WTC11 (cell line): ENCODE data around the gene CXCL12. TPM values are rescaled to one million over a fixed set of nuclear protein-coding genes. Genes with fewer than 3 reads are reported as not detected.

ENCODE experiments used
- ATAC-seq: fragments of 200-7000 bp; cut with Tn5 transposase; 2 replicates; pipeline ENCODE4 v1.10.0; 2021; ENCODE audit warnings: mild to moderate bottlenecking, moderate library complexity
- CTCF ChIA-PET: fragments of 300-600 bp; sonication (Branson Sonifier 250); formaldehyde crosslinking; loops from one replicate; lab custom pipeline; 2021; ENCODE audit warnings: antibody characterized with exemption; lab: Charles Lee
- POLR2A ChIA-PET: fragments of 350-600 bp; sonication (Branson Sonifier 250); formaldehyde crosslinking; loops from one replicate; lab custom pipeline; 2021; ENCODE audit warnings: antibody characterized with exemption; lab: Charles Lee
- DNase-seq: peaks from one replicate; pipeline ENCODE4 v3.0.0; 2021; ENCODE audit warnings: low spot score
- H3K27ac Mint-ChIP-seq: 2 replicates; pipeline ENCODE4 v1.8.0; 2021; ENCODE audit warnings: mixed read lengths
- H3K27me3 Mint-ChIP-seq: 2 replicates; pipeline ENCODE4 v1.8.0; 2021; ENCODE audit warnings: low read depth, mild to moderate bottlenecking, moderate library complexity, mixed read lengths
- H3K36me3 Mint-ChIP-seq: 2 replicates; pipeline ENCODE4 v1.8.0; 2021; ENCODE audit warnings: mixed read lengths
- H3K4me1 Mint-ChIP-seq: 2 replicates; pipeline ENCODE4 v1.8.0; 2022; ENCODE audit warnings: mixed read lengths
- H3K4me3 Mint-ChIP-seq: 2 replicates; pipeline ENCODE4 v1.8.0; 2021; ENCODE audit warnings: mild to moderate bottlenecking, moderate library complexity, mixed read lengths
- H3K9me3 Mint-ChIP-seq: 2 replicates; pipeline ENCODE4 v1.8.0; 2021; ENCODE audit warnings: mixed read lengths
- CBFB ChIP-seq: sonication (generic); formaldehyde crosslinking; IDR thresholded peaks from 2 replicates; pipeline ENCODE4 v1.8.1; 2022; ENCODE audit warnings: mild to moderate bottlenecking, low read depth, missing genetic modification reagents
- CREB1 ChIP-seq: sonication (generic); formaldehyde crosslinking; IDR thresholded peaks from 2 replicates; pipeline ENCODE4 v1.8.0; 2023; ENCODE audit warnings: mild to moderate bottlenecking, missing genetic modification reagents
- E2F5 ChIP-seq: sonication (generic); formaldehyde crosslinking; IDR thresholded peaks from 2 replicates; pipeline ENCODE4 v1.8.1; 2022; ENCODE audit warnings: mild to moderate bottlenecking, moderate library complexity, missing genetic modification reagents
- ESRRA ChIP-seq: sonication (generic); formaldehyde crosslinking; IDR thresholded peaks from 2 replicates; pipeline ENCODE4 v1.8.1; 2022; ENCODE audit warnings: mild to moderate bottlenecking, missing genetic modification reagents, borderline replicate concordance
- FOXJ3 ChIP-seq: sonication (generic); formaldehyde crosslinking; IDR thresholded peaks from 2 replicates; pipeline ENCODE4 v1.9.0; 2021; ENCODE audit warnings: missing genetic modification reagents, mild to moderate bottlenecking, borderline replicate concordance
- HMGA2 ChIP-seq: fragments of 250-450 bp; sonication (Bioruptor Pico); IDR thresholded peaks from 2 replicates; pipeline ENCODE4 v1.4.0; 2021; ENCODE audit warnings: mild to moderate bottlenecking, moderate library complexity
- HMGXB4 ChIP-seq: sonication (generic); formaldehyde crosslinking; IDR thresholded peaks from 2 replicates; pipeline ENCODE4 v1.8.1; 2023; ENCODE audit warnings: mild to moderate bottlenecking, moderate library complexity, missing genetic modification reagents
- NR2C2 ChIP-seq: sonication (generic); formaldehyde crosslinking; IDR thresholded peaks from 2 replicates; pipeline ENCODE4 v1.8.0; 2022; ENCODE audit warnings: mild to moderate bottlenecking, missing genetic modification reagents
- OVOL2 ChIP-seq: fragments of 250-450 bp; sonication (Bioruptor Pico); IDR thresholded peaks from 2 replicates; pipeline ENCODE4 v1.9.0; 2021; ENCODE audit warnings: mild to moderate bottlenecking, borderline replicate concordance
- PRDM15 ChIP-seq: sonication (generic); formaldehyde crosslinking; IDR thresholded peaks from 2 replicates; pipeline ENCODE4 v1.8.0; 2022; ENCODE audit warnings: missing genetic modification reagents
- PRRX2 ChIP-seq: fragments of 250-450 bp; sonication (Bioruptor Pico); IDR thresholded peaks from 2 replicates; pipeline ENCODE4 v1.8.0; 2021; ENCODE audit warnings: mild to moderate bottlenecking
- SOX15 ChIP-seq: fragments of 250-450 bp; sonication (Bioruptor Pico); IDR thresholded peaks from 2 replicates; pipeline ENCODE4 v1.9.0; 2021; ENCODE audit warnings: mild to moderate bottlenecking
- ZNF121 ChIP-seq: sonication (generic); formaldehyde crosslinking; IDR thresholded peaks from 2 replicates; pipeline ENCODE4 v1.8.0; 2023; ENCODE audit warnings: missing genetic modification reagents
- ZNF232 ChIP-seq: sonication (generic); formaldehyde crosslinking; IDR thresholded peaks from 2 replicates; pipeline ENCODE4 v1.8.0; 2022; ENCODE audit warnings: mild to moderate bottlenecking, missing genetic modification reagents
- ZNF263 ChIP-seq: sonication (generic); formaldehyde crosslinking; IDR thresholded peaks from 2 replicates; pipeline ENCODE4 v1.8.1; 2022; ENCODE audit warnings: low read depth, mild to moderate bottlenecking, moderate library complexity, missing genetic modification reagents
- ZNF396 ChIP-seq: fragments of 250-450 bp; sonication (Bioruptor Pico); IDR thresholded peaks from 2 replicates; pipeline ENCODE4 v1.8.0; 2021; ENCODE audit warnings: mild to moderate bottlenecking, moderate library complexity, borderline replicate concordance
- ZNF423 ChIP-seq: fragments of 250-450 bp; sonication (Bioruptor Pico); IDR thresholded peaks from 2 replicates; pipeline ENCODE4 v2.1.2; 2022; ENCODE audit warnings: mild to moderate bottlenecking, moderate library complexity
- ZNF425 ChIP-seq: fragments of 250-450 bp; sonication (Bioruptor Pico); conservative IDR thresholded peaks from 2 replicates; pipeline ENCODE4 v1.9.0; 2021; ENCODE audit warnings: mild to moderate bottlenecking
- ZNF671 ChIP-seq: fragments of 250-450 bp; sonication (Bioruptor Pico); IDR thresholded peaks from 2 replicates; pipeline ENCODE4 v1.8.0; 2021; ENCODE audit warnings: mild to moderate bottlenecking
- total RNA-seq: library from RNA; stranded (reverse); gene quantifications from 3 replicates; pipeline ENCODE4 v1.2.3, GENCODE V29; 2021
- TF ChIP-seq, protein P1 (sequence below): sonication (generic); formaldehyde crosslinking; IDR thresholded peaks from 2 replicates; pipeline ENCODE4 v1.8.0; 2022; ENCODE audit warnings: mild to moderate bottlenecking, missing genetic modification reagents
- TF ChIP-seq, protein P2 (sequence below): sonication (generic); formaldehyde crosslinking; IDR thresholded peaks from 2 replicates; pipeline ENCODE4 v1.8.1; 2023; ENCODE audit warnings: mild to moderate bottlenecking, missing genetic modification reagents
- TF ChIP-seq, protein P3 (sequence below): sonication (generic); formaldehyde crosslinking; IDR thresholded peaks from 2 replicates; pipeline ENCODE4 v1.8.0; 2023; ENCODE audit warnings: mild to moderate bottlenecking, missing genetic modification reagents
- TF ChIP-seq, protein P4 (sequence below): sonication (generic); formaldehyde crosslinking; IDR thresholded peaks from 2 replicates; pipeline ENCODE4 v1.8.0; 2023; ENCODE audit warnings: missing genetic modification reagents

CXCL12 gene
- total RNA-seq, 1 experiment from 2014 or later = 52.4 TPM

DNA sequence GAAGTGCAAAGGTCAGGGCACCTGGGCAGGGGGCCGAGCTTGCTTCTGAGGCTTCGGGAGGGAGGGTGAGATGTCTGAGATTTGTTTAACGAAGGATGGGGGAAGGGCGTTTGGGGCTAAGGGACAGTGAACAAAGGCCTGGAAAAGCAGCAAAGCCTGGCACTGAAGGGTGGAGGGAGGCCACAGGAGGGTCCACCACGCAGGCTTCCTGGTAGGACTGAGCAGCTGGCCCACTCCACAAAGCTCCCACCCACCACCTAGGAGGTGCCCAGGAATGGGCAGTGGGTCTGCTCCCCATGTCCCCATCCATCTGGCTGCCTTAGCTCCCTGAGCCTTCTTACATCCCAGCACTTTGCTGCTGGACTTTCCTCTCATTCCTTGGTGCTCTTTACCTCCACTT lies 39.4 kb upstream of the CXCL12 start (continued):
- TF ChIP-seq, protein P1, sequence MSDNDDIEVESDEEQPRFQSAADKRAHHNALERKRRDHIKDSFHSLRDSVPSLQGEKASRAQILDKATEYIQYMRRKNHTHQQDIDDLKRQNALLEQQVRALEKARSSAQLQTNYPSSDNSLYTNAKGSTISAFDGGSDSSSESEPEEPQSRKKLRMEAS (CRISPR knock-in tag) = no peak
- TF ChIP-seq ZNF423 (no peak), ZNF425 (CRISPR knock-in tag) (no peak), PRRX2 (no peak), HMGXB4 (CRISPR knock-in tag) (no peak), ZNF232 (no peak), PRDM15 (no peak), ZNF396 (no peak), ESRRA (CRISPR knock-in tag) (no peak)

GRCh38 chr10:44422570-44423101 lies 37.7 kb upstream of the CXCL12 start:
- Mint-ChIP-seq H3K4me3 (no peak overlapping the region), H3K9me3 (peaks cover 11% of the 10 kb centered on the region), H3K4me1 (peaks cover 4% of the 10 kb centered on the region), H3K27ac (no peak overlapping the region), H3K36me3 (no peaks in the 10 kb centered on the region), H3K27me3 (no peaks in the 10 kb centered on the region; the same call in 1 of the 2 replicates)
- ATAC-seq (no peak), DNase-seq (no peak)
- POLR2A ChIA-PET = no interaction called here
- CTCF ChIA-PET = no interaction called here
- TF ChIP-seq ZNF121 (CRISPR knock-in tag) (no peak), PRRX2 (no peak), E2F5 (CRISPR knock-in tag) (no peak), HMGA2 (CRISPR knock-in tag) (no peak), ZNF263 (CRISPR knock-in tag) (no peak), CREB1 (no peak), ZNF423 (no peak), CBFB (CRISPR knock-in tag) (no peak), ZNF396 (no peak), SOX15 (no peak), FOXJ3 (CRISPR knock-in tag) (no peak), ZNF671 (CRISPR knock-in tag) (no peak), NR2C2 (CRISPR knock-in tag) (no peak), OVOL2 (CRISPR knock-in tag) (no peak)
- TF ChIP-seq, protein P2, sequence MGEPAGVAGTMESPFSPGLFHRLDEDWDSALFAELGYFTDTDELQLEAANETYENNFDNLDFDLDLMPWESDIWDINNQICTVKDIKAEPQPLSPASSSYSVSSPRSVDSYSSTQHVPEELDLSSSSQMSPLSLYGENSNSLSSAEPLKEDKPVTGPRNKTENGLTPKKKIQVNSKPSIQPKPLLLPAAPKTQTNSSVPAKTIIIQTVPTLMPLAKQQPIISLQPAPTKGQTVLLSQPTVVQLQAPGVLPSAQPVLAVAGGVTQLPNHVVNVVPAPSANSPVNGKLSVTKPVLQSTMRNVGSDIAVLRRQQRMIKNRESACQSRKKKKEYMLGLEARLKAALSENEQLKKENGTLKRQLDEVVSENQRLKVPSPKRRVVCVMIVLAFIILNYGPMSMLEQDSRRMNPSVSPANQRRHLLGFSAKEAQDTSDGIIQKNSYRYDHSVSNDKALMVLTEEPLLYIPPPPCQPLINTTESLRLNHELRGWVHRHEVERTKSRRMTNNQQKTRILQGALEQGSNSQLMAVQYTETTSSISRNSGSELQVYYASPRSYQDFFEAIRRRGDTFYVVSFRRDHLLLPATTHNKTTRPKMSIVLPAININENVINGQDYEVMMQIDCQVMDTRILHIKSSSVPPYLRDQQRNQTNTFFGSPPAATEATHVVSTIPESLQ = no peak
- TF ChIP-seq, protein P3, sequence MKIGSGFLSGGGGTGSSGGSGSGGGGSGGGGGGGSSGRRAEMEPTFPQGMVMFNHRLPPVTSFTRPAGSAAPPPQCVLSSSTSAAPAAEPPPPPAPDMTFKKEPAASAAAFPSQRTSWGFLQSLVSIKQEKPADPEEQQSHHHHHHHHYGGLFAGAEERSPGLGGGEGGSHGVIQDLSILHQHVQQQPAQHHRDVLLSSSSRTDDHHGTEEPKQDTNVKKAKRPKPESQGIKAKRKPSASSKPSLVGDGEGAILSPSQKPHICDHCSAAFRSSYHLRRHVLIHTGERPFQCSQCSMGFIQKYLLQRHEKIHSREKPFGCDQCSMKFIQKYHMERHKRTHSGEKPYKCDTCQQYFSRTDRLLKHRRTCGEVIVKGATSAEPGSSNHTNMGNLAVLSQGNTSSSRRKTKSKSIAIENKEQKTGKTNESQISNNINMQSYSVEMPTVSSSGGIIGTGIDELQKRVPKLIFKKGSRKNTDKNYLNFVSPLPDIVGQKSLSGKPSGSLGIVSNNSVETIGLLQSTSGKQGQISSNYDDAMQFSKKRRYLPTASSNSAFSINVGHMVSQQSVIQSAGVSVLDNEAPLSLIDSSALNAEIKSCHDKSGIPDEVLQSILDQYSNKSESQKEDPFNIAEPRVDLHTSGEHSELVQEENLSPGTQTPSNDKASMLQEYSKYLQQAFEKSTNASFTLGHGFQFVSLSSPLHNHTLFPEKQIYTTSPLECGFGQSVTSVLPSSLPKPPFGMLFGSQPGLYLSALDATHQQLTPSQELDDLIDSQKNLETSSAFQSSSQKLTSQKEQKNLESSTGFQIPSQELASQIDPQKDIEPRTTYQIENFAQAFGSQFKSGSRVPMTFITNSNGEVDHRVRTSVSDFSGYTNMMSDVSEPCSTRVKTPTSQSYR (CRISPR knock-in tag) = no peak
- TF ChIP-seq, protein P4, sequence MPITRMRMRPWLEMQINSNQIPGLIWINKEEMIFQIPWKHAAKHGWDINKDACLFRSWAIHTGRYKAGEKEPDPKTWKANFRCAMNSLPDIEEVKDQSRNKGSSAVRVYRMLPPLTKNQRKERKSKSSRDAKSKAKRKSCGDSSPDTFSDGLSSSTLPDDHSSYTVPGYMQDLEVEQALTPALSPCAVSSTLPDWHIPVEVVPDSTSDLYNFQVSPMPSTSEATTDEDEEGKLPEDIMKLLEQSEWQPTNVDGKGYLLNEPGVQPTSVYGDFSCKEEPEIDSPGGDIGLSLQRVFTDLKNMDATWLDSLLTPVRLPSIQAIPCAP (CRISPR knock-in tag) = no peak
